Forelimb muscle (tissue), 1 donor: Measurements from ENCODE around the gene CD82. TPM values are rescaled to one million over a fixed set of nuclear protein-coding genes. Genes with fewer than 3 reads are reported as not detected.
"Not testable (repeated sequence)": the region's sequence is repeated elsewhere in the genome, so short reads cannot be mapped to it uniquely, and the experiment has no call there.

Experiments used
- DNase-seq: peaks from one replicate; pipeline ENCODE4 v3.0.0-alpha.2; 2013; ENCODE audit warnings: low read depth
- polyA plus RNA-seq: library from polyadenylated mRNA; unstranded; fragments of 120-200 nt; gene quantifications from one replicate; pipeline ENCODE4 v1.2.1, GENCODE V29; 2013; ENCODE audit not compliant: insufficient read length

The CD82 gene
- polyA plus RNA-seq, 1 donor = 77.0 TPM

GRCh38 chr11:44559940-44560300 is 5.5 kb upstream of the CD82 start:
- not testable (repeated sequence) for DNase-seq

- DNase-seq = no peak
Observed at GRCh38 chr11:44561275-44561805, 4.1 kb upstream of the CD82 start.

- DNase-seq = no peak
Observed at GRCh38 chr11:44561964-44562734, 3.3 kb upstream of the CD82 start.

- DNase-seq = no peak
Observed at GRCh38 chr11:44562845-44563460, 2.5 kb upstream of the CD82 start.

- no peak for DNase-seq
Observed at GRCh38 chr11:44563711-44564110, 1.8 kb upstream of the CD82 start.

- no peak for DNase-seq
Observed at GRCh38 chr11:44564166-44564565, 1.3 kb upstream of the CD82 start.

- no peak for DNase-seq
Observed at GRCh38 chr11:44564670-44565210, 723 bp upstream of the CD82 start.

- DNase-seq = no peak
Observed at GRCh38 chr11:44565953-44566949, 788 bp downstream of the CD82 start.

- DNase-seq = no peak
Observed at GRCh38 chr11:44566952-44567875, 1.8 kb downstream of the CD82 start.

GRCh38 chr11:44567876-44568256 is 2.4 kb downstream of the CD82 start:
- no peak for DNase-seq

GRCh38 chr11:44568331-44568657 is 2.8 kb downstream of the CD82 start:
- no peak for DNase-seq

GRCh38 chr11:44568658-44569473 is 3.4 kb downstream of the CD82 start:
- DNase-seq = no peak

GRCh38 chr11:44570411-44571155 is 5.1 kb downstream of the CD82 start:
- DNase-seq = no peak

GRCh38 chr11:44571871-44572270 is 6.4 kb downstream of the CD82 start:
- DNase-seq = no peak

GRCh38 chr11:44572436-44572835 is 7.0 kb downstream of the CD82 start:
- no peak for DNase-seq

GRCh38 chr11:44572884-44573283 is 7.4 kb downstream of the CD82 start:
- DNase-seq = no peak

GRCh38 chr11:44573333-44573732 is 7.9 kb downstream of the CD82 start:
- no peak for DNase-seq

GRCh38 chr11:44574610-44575287 is 9.3 kb downstream of the CD82 start:
- DNase-seq = no peak

GRCh38 chr11:44575288-44575672 is 9.8 kb downstream of the CD82 start:
- no peak for DNase-seq
